ENCODE results near the gene ATF4. TPM values are rescaled to one million over a fixed set of nuclear protein-coding genes. Genes with fewer than 3 reads are reported as not detected.

Gene ATF4
- total and polyA plus RNA-seq, 4 donors = 179 to 882 (median 410) TPM

GRCh38 chr22:39528080-39528661 lies 7.8 kb downstream of the ATF4 start:
- no peak for TF ChIP-seq CTCF (IDR thresholded peaks at IDR 0.05; ENCODE audit: control extremely low read depth, extremely low read depth)
- no peaks in the 10 kb centered on the region for H3K27me3 ChIP-seq (ENCODE audit: control insufficient read depth in 3 of 3, insufficient read depth in 3 of 3, low read length in 2 of 3)
- no peak for DNase-seq
- H3K9me3 ChIP-seq (ENCODE audit: control insufficient read depth in 4 of 4, insufficient read depth in 3 of 4, low read length in 3 of 4) = no peaks in the 10 kb centered on the region
- no peak overlapping the region for H3K9ac ChIP-seq (ENCODE audit: insufficient read depth in 1 of 2, low read length in 2 of 2)
- H3K27ac ChIP-seq (ENCODE audit: low read depth in 1 of 2, low read length in 1 of 2) = peak overlapping the region in 1 of 2 donors; percentile 41
- H3K36me3 ChIP-seq (ENCODE audit: control insufficient read depth in 4 of 4, insufficient read depth in 4 of 4, low read length in 4 of 4) = peaks cover 0 to 40% (median 34%) of the 10 kb centered on the region in 4 donors
- H3K4me3 ChIP-seq = no peak overlapping the region
- H3K4me1 ChIP-seq (ENCODE audit: control insufficient read depth in 5 of 5, insufficient read depth in 5 of 5, low read length in 5 of 5) = peaks cover 6 to 49% (median 26%) of the 10 kb centered on the region in 5 donors
- WGBS, 2 donors = 78 to 83% methylated on average over 12 of the region's 12 CpGs
- ATAC-seq (ENCODE audit: insufficient read depth, low FRiP score) = no peak

- Histone ChIP-seq H3K9me3 (ENCODE audit: control insufficient read depth in 4 of 4, insufficient read depth in 3 of 4, low read length in 3 of 4) (no peaks in the 10 kb centered on the region), H3K27me3 (ENCODE audit: control insufficient read depth in 3 of 3, insufficient read depth in 3 of 3, low read length in 2 of 3) (no peaks in the 10 kb centered on the region), H3K27ac (ENCODE audit: low read depth in 1 of 2, low read length in 1 of 2) (peak overlapping the region in 1 of 2 donors; percentile 41), H3K9ac (ENCODE audit: insufficient read depth in 1 of 2, low read length in 2 of 2) (no peak overlapping the region), H3K4me1 (ENCODE audit: control insufficient read depth in 5 of 5, insufficient read depth in 5 of 5, low read length in 5 of 5) (peaks cover 6 to 44% (median 26%) of the 10 kb centered on the region in 5 donors), H3K36me3 (ENCODE audit: control insufficient read depth in 4 of 4, insufficient read depth in 4 of 4, low read length in 4 of 4) (peaks cover 0 to 39% (median 31%) of the 10 kb centered on the region in 4 donors), H3K4me3 (no peak overlapping the region)
- peak; percentile 58 for ATAC-seq (ENCODE audit: insufficient read depth, low FRiP score)
- DNase-seq = peak; percentile 88 to 95 (median 93)
- WGBS, 2 donors = 34 to 37% methylated on average over 32 of the region's 32 CpGs
- peak; percentile 97 for TF ChIP-seq CTCF (IDR thresholded peaks at IDR 0.05; ENCODE audit: control extremely low read depth, extremely low read depth)
These were observed 8.5 kb downstream of the ATF4 start for GRCh38 chr22:39528681-39529486.

GRCh38 chr22:39529487-39529851 lies 9.1 kb downstream of the ATF4 start:
- Histone ChIP-seq H3K36me3 (ENCODE audit: control insufficient read depth in 4 of 4, insufficient read depth in 4 of 4, low read length in 4 of 4) (peaks cover 0 to 33% (median 26%) of the 10 kb centered on the region in 4 donors), H3K9me3 (ENCODE audit: control insufficient read depth in 4 of 4, insufficient read depth in 3 of 4, low read length in 3 of 4) (no peaks in the 10 kb centered on the region), H3K4me3 (no peak overlapping the region), H3K9ac (ENCODE audit: insufficient read depth in 1 of 2, low read length in 2 of 2) (no peak overlapping the region), H3K27ac (ENCODE audit: low read depth in 1 of 2, low read length in 1 of 2) (peak overlapping the region in 1 of 2 donors; percentile 41), H3K27me3 (ENCODE audit: control insufficient read depth in 3 of 3, insufficient read depth in 3 of 3, low read length in 2 of 3) (no peaks in the 10 kb centered on the region), H3K4me1 (ENCODE audit: control insufficient read depth in 5 of 5, insufficient read depth in 5 of 5, low read length in 5 of 5) (peaks cover 6 to 41% (median 26%) of the 10 kb centered on the region in 5 donors)
- no peak for TF ChIP-seq CTCF (IDR thresholded peaks at IDR 0.05; ENCODE audit: control extremely low read depth, extremely low read depth)
- DNase-seq (no peak), ATAC-seq (ENCODE audit: insufficient read depth, low FRiP score) (no peak)
- WGBS, 2 donors = 58 to 68% methylated on average over 17 of the region's 17 CpGs

Measured in lung (tissue), 12 donors.